GM19397 (cell line): Measurements from ENCODE around the gene IFT81.
"Not testable (repeated sequence)": the region's sequence is repeated elsewhere in the genome, so short reads cannot be mapped to it uniquely, and the experiment has no call there.

Experiments
- ATAC-seq: cut with Tn5 transposase; IDR thresholded peaks from one replicate; pipeline ENCODE4 v1.9.1; 2021; ENCODE audit warnings: mild to moderate bottlenecking, moderate library complexity; ENCODE audit not compliant: unreplicated experiment

Gene IFT81

GRCh38 chr12:110243227-110243626, 119.1 kb downstream of the IFT81 start:
- no peak for ATAC-seq

- ATAC-seq = no peak
These were observed 120.2 kb downstream of the IFT81 start for GRCh38 chr12:110244372-110244771.

GRCh38 chr12:110244829-110245228, 120.7 kb downstream of the IFT81 start:
- no peak for ATAC-seq

- ATAC-seq = no peak
These were observed 121.2 kb downstream of the IFT81 start for GRCh38 chr12:110245369-110245772.

GRCh38 chr12:110246636-110247339, 122.6 kb downstream of the IFT81 start:
- ATAC-seq = no peak

- no peak for ATAC-seq
These were observed 123.4 kb downstream of the IFT81 start for GRCh38 chr12:110247340-110248095.

GRCh38 chr12:110248096-110248447, 123.9 kb downstream of the IFT81 start:
- ATAC-seq = no peak

- ATAC-seq = no peak
These were observed 124.9 kb downstream of the IFT81 start for GRCh38 chr12:110249105-110249504.

- ATAC-seq = no peak
These were observed 125.6 kb downstream of the IFT81 start for GRCh38 chr12:110249716-110250225.

GRCh38 chr12:110251381-110251780, 127.2 kb downstream of the IFT81 start:
- no peak for ATAC-seq

- no peak for ATAC-seq
These were observed 128.6 kb downstream of the IFT81 start for GRCh38 chr12:110252716-110253115.

GRCh38 chr12:110253176-110253575, 129.0 kb downstream of the IFT81 start:
- ATAC-seq = no peak

GRCh38 chr12:110254971-110255540, 130.9 kb downstream of the IFT81 start:
- ATAC-seq = no peak

GRCh38 chr12:110255890-110256456, 131.8 kb downstream of the IFT81 start:
- ATAC-seq = not testable (repeated sequence)

GRCh38 chr12:110256780-110257431, 132.7 kb downstream of the IFT81 start:
- no peak for ATAC-seq

GRCh38 chr12:110258466-110258865, 134.3 kb downstream of the IFT81 start:
- ATAC-seq = no peak

- no peak for ATAC-seq
These were observed 138.6 kb downstream of the IFT81 start for GRCh38 chr12:110262442-110263388.

- no peak for ATAC-seq
These were observed 142.3 kb downstream of the IFT81 start for GRCh38 chr12:110266381-110266960.

- no peak for ATAC-seq
These were observed 142.9 kb downstream of the IFT81 start for GRCh38 chr12:110266980-110267620.
